ENCODE measurements around the gene MVB12B.

Gene MVB12B

DNA sequence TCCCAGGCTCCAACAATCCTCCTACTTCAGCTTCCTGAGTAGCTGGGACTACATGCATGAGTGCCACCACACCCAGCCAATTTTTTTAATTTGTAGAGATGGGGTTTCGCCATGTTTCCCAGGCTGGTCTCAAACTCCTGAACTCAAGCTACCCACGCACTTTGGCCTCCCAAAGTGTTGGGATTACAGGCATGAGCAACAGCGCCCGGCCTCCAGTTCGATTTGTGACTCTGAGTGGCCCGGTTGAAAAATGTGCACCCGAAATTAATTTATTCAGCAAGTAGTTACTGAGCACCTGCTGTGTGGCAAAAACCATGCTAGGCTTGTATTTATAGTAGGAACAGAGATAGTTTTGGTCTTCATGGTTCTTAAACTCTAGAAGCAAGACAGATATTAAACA is 58.3 kb downstream of the MVB12B start:
- DNase-seq (ENCODE audit: low read depth in 2 of 2): no peak

GRCh38 chr9:126386088-126386487 is 59.5 kb downstream of the MVB12B start:
- no peak for DNase-seq (ENCODE audit: low read depth in 2 of 2)

DNA sequence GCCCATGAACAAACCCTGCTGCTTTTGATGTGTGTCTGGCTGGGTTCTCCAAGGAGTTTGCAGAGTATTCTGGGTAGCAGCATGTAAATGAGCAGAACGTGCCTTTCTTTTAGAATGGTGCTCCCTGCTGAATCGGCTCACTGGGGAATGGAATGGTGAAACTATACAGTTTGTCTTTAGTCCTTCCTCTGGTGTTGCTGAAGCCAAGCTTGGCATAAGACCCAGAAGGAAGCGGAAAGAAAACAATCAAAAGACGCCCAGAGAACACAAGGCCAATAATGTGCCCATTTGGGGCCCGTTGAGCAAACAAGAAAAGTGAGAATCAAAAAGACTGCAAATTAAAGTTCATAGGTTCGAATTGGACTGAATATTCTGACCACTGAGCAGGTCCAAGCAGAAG is 60.1 kb downstream of the MVB12B start:
- no peak for DNase-seq (ENCODE audit: low read depth in 2 of 2)

DNA sequence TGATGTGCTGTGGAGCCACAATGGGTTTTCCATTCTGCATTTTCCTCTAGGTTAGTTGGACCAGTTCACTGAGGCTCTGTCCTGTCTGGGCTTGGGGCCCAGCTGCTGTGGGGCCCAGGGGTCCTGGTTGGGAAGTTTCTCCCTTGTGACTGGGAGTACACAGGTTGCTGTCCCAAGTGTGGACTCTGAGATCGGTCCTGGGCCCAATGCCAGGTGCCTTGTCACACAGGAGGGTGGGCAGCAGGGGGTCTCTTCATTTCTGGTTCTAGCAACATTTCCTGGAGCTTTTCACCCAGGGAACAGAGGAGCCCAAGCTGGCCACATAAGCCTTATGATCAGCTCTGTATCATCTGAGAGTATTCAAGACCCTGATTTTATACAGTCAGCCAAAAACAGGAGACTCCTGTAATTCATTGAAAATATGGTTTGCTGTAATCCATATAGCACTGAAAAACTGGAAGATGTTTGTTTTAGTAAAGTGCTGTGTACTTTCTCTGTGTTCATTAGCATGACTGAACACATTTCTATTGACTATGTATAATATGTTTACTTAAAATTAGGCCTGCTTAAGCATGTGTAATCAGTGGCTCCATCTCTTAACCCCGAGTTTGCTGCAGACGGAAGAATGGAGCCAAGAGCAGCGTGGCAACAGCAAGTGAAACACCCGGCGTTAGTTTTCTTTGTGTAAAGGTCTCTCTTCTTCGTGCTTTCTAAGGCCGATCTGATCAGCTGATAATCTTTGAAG is 62.5 kb downstream of the MVB12B start:
- DNase-seq (ENCODE audit: low read depth in 2 of 2): no peak

GRCh38 chr9:126389992-126390391 is 63.4 kb downstream of the MVB12B start:
- DNase-seq (ENCODE audit: low read depth in 2 of 2): no peak

GRCh38 chr9:126390923-126391322 is 64.3 kb downstream of the MVB12B start:
- DNase-seq (ENCODE audit: low read depth in 2 of 2): no peak

DNA sequence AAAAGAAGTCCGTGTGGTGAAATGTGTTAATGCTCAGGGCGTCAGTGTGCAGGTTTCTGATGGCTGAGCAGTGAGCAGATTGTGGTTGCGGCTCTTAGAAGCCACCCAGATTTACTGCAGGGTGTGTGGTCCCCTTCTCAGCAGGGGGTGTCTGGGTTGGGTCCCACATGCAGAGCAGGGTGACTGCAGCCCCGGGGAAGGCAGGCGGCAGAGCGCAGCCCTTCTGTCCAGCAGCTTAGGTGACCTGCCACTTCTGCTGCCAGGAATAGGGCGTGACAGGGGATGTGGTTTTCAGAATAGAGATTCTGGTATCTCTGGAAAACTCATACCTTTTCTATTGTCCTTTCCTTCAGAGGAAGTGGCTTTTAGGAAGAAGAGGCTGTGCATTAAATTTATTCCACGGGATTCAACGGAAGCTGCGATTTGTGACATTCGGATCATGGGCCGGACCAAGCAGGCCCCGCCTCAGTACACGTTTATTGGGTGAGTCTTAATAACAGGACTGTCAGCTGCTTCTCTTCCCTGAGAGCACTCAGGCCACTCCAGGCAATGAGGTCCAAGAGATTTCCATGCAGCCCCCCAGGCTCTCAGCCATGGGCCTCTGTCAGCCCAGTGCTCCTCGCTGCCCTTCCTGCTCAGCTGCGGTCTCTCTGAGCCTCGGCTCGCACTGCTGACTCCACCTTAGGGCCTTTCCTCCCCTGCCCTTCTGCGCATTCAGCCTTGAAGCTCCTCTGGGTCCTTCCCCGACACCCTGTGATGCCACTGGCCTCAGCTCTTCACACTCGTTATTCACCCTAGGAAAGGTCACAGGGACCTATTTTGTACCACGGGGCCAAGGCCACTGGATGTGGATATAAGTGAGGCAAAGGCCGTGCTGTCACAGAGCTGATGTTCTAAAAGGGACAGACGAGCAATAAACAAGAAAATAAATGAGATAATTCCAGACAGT is 65.4 kb downstream of the MVB12B start:
- no peak for DNase-seq (ENCODE audit: low read depth in 2 of 2)

DNA sequence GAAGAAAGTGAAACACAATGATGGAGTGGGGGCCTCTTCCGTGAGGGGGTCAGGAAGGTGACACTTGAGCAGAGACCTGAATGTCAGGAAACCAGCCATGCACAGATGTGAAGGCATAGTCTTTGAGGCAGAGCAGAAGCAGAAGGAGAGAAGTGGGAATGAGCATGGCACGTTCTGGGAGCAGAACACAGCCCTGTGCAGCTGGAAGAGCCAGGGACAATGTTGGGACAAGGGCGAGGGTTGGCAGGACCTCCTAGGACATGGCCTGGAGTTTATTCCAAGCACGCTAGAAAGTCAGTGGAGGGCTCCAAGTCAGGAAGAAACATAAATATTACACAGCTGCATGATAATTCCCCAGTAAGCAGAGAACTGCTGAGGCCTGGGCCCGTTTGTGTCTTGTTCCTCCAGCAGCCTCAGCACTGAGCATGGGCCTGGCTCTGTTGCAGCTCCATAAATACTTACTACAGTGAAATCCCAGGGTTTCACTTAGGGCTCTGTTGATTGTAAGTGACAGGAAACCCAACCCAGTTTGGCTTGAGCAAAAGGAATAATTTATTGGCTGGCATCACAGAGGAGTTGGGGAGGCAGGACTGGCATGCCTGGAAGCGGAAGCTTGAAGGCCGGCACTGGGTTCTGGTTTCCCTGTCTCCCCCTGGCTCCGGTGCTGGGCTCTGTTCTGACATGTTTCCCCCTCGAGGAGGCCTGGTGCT is 66.2 kb downstream of the MVB12B start:
- DNase-seq (ENCODE audit: low read depth in 2 of 2): no peak

DNA sequence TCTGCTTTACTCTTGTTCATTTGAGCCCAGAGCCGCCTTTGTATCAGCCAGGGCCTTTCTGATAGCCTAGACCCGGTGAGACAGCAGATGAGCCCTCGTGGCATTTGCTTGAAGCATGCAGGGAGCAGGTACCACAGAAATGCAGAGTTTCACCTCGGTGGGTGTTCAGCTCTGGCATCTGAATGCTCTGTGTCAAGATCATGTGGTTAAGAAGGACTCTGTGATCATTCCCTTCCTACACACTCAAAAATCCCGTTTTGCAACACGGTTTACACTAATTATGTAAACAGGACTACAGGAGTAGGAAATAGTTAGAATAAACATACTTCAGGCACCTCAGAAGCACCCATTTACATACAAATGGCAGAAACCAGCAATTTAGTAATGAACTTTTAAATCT is 67.2 kb downstream of the MVB12B start:
- DNase-seq (ENCODE audit: low read depth in 2 of 2): no peak

DNA sequence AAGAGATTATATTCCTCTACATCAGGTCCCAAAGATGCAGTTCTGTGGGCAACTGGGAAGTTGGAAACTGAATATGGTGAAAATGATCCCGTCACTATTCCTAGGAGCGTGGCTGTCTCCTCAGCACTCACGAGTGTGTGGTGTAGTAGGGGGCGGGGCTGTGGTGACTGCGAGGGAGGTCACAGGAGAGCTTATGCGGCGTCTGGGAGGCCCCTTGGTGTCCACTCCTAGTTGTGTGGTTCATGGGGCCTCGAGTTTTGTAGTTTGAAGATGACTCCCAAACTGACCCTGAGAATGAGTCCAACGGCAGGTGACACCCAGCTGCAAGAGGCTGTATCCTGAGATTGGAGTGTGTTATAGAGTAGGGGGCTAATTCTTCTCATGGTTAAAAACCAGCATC is 68.2 kb downstream of the MVB12B start:
- no peak for DNase-seq (ENCODE audit: low read depth in 2 of 2)

DNA sequence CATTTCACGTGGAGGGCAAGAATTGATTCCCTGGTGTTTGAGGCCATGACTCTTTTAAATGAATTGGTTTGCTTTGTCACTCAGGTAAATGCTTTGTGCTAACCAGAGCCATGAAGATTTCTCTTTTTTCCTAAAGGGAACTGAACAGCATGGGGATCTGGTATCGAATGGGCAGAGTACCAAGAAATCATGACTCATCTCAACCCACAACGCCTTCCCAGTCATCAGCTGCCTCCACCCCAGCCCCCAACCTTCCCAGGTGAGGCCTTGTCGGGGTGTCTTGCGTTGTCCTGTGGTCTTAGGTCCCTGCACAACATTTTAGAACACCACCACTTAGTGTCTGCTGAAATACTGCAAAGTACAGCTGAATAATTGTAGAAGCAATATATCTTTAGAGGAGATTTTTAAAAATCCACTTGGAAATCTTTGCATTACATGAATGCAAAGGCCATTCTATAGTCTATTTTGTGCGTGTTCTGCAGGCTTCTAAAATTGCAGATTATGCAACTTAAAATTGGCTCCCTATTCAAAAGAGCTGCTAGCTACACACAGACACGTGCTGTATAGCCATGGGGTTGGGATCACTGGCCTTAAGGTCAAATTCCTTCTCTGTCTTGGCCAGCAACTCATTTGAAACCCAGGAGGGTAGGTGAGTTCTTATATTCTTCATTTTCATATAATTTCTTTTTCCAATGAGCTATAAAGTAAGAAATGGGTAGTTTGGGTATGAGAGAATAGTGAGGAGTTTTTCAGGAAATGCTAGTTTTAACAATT is 69.0 kb downstream of the MVB12B start:
- no peak for DNase-seq (ENCODE audit: low read depth in 2 of 2)

- peak; percentile 41 to 61 for DNase-seq (ENCODE audit: low read depth in 2 of 2)
Observed at GRCh38 chr9:126397056-126397455, 70.4 kb downstream of the MVB12B start.

DNA sequence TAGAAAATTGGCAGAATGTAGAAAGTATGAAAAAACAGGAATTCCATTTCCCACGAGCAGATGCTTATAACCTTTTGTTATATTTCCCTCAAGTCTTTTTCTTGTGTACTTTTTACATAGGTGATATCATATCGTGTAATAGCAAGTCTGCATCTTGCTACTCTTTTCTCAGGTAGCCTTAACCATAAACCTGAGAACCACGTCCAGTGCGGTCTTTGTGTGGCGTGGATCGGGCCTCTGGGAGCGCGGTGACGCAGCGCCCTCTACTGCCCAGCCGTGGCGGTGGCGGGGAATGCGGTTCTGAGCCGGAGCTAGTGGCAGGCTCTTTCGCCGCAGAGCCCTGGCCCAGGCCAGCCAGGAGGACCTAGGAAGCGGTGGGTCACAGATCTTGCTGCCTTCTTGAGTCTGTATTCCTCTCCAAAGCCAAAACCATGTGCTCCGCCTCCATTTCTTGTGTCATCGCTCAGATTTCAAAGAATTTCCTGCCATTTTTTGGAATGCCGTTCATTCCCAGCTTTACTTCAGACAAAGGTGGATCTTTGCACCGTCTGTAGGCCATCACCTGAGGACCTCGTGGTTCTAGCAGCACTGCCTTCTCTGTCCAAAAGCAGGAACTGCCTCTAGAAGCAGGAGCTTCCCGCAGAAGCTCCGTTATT is 71.9 kb downstream of the MVB12B start:
- DNase-seq (ENCODE audit: low read depth in 2 of 2): peak; percentile 69 to 73

GRCh38 chr9:126399251-126399650 is 72.6 kb downstream of the MVB12B start:
- DNase-seq (ENCODE audit: low read depth in 2 of 2): no peak

DNA sequence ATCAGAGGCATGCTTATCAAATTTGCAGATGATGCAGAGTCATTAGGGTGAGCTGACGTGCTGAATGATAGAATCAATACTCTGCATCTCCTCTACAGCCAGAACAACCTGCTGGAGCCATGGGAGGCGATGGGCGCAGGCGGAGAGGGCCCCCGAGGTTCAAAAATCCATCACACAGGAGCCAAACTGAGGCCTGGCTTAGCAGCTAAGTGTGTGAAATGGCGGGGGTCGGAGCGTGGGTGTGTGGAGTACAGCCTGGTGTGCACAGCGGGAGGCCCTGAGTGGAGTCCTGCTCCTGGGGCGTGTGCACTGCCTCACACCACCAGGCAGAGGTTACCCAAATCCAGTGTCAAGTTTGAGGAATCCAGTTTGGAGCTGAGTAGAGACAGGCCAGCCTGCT is 73.2 kb downstream of the MVB12B start:
- no peak for DNase-seq (ENCODE audit: low read depth in 2 of 2)

DNA sequence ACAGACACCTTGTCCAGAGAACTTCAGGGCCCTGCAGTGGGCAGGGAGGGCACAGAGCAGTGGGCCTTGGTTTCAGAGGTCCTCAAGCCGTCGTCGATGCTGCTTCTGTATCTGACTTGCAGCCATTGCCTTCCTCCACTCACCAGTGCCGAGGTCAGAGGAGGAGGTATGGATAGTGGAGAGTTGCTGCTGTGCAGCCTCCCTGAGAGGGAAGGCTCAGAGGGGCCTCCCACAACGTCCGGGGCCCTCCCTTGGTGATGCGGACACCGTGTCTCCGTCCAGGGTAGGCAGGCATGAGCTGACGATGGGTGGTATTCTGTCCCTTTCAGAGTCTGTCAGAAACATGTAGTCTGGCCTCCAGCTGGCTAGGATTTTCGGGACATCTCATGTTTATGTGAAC is 73.9 kb downstream of the MVB12B start:
- no peak for DNase-seq (ENCODE audit: low read depth in 2 of 2)

GRCh38 chr9:126401107-126401506 is 74.5 kb downstream of the MVB12B start:
- no peak for DNase-seq (ENCODE audit: low read depth in 2 of 2)

- no peak for DNase-seq (ENCODE audit: low read depth in 2 of 2)
Observed at GRCh38 chr9:126401581-126401980, 75.0 kb downstream of the MVB12B start.

- DNase-seq (ENCODE audit: low read depth in 2 of 2): no peak
Observed at GRCh38 chr9:126403397-126403796, 76.8 kb downstream of the MVB12B start.

- DNase-seq (ENCODE audit: low read depth in 2 of 2): no peak
Observed at GRCh38 chr9:126404459-126404858, 77.8 kb downstream of the MVB12B start.

- DNase-seq (ENCODE audit: low read depth in 2 of 2): no peak
Observed at GRCh38 chr9:126406075-126406667, 79.5 kb downstream of the MVB12B start.

Data from stimulated activated CD8-positive, alpha-beta memory T cell treated with anti-CD3 and anti-CD28 coated beads, Interleukin-2, amount 100 ng/mL, for 48 hours (primary cell).